T-helper 22 cell (primary cell): ENCODE measurements around the gene HNF1B.
"Not testable (repeated sequence)": the region's sequence is repeated elsewhere in the genome, so short reads cannot be mapped to it uniquely, and the experiment has no call there.

Experiments used
- DNase-seq: peaks from one replicate; pipeline ENCODE4 v3.0.0-alpha.2; 2020; ENCODE audit warnings: low read depth

The HNF1B gene

GRCh38 chr17:37701496-37701898 is 43.4 kb downstream of the HNF1B start:
- DNase-seq: no peak

- no peak for DNase-seq
These were observed 44.0 kb downstream of the HNF1B start for GRCh38 chr17:37700881-37701280.

- DNase-seq: no peak
These were observed 45.4 kb downstream of the HNF1B start for GRCh38 chr17:37699285-37699973.

GRCh38 chr17:37698911-37699255 is 46.0 kb downstream of the HNF1B start:
- no peak for DNase-seq

- no peak for DNase-seq
These were observed 46.5 kb downstream of the HNF1B start for GRCh38 chr17:37698132-37698910.

GRCh38 chr17:37697381-37697780 is 47.5 kb downstream of the HNF1B start:
- DNase-seq: no peak

- no peak for DNase-seq
These were observed 48.5 kb downstream of the HNF1B start for GRCh38 chr17:37696366-37696765.

- DNase-seq: no peak
These were observed 49.1 kb downstream of the HNF1B start for GRCh38 chr17:37695726-37696125.

DNA sequence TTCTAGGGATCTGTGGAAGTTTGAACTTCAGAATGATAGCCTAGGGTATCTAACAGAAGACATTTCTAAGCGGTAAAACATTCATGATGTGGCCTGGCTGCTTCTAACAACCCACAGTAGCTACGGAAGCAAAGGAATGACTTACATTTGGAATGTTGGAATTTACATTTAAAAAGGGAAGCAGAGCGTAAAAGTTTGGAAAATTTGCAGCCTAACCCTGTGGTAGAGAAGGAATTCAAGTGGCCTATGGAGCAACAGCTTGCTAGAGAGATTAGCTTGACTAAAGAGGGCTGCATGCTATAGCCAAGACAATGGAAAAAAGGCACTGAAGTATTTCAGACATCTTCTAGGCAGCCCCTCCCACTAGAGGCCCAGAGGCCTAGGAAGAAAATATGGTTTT is 50.1 kb downstream of the HNF1B start:
- DNase-seq: no peak

GRCh38 chr17:37693328-37693727 is 51.5 kb downstream of the HNF1B start:
- DNase-seq: no peak

DNA sequence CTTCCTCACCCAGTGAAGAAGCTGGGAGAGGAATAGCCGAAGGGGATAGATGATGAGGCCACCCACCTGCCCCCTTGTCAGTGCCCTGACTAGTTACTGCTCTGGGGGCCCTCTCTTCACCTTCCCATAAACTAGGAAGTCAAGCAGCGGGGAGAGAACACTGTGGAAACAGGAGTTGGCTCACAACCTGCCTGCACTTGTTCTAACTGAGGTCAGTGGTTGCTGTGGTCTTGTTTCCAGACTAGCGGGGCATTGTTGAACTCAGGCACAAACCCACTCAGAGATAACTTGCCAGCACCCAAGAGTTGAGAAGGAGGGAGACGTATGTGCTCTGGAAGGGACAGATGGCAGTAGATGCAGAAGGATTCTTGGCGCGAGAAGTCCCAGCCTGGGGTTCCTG is 53.1 kb downstream of the HNF1B start:
- no peak for DNase-seq

- no peak for DNase-seq
These were observed 55.5 kb downstream of the HNF1B start for GRCh38 chr17:37689317-37689716.

DNA sequence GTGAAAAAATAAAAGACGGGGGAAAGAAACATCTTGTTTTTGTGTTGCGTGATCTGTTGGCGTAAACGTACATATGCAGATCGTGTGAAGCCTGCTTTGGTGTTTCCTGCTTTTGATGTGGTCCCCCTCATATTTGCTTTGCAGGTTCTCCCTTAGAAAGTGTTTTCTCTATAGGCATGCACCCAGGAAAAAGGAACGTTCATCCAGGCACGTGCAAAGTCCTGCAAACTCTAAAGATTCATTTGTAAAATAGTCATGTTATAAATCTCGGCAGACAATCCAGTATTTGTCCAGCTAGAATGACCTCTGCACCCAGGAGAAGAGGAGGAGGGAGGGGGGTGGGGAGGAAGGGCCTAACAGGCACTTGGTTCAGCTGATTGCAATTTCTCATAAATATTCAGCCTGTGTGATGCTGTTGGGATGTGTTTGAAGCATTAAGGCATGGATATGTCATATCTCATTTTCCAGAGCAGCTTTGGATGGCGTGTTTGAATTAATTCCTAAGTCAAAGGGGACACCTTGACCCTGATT is 61.3 kb downstream of the HNF1B start:
- no peak for DNase-seq

GRCh38 chr17:37682007-37682406 is 62.9 kb downstream of the HNF1B start:
- DNase-seq: no peak

DNA sequence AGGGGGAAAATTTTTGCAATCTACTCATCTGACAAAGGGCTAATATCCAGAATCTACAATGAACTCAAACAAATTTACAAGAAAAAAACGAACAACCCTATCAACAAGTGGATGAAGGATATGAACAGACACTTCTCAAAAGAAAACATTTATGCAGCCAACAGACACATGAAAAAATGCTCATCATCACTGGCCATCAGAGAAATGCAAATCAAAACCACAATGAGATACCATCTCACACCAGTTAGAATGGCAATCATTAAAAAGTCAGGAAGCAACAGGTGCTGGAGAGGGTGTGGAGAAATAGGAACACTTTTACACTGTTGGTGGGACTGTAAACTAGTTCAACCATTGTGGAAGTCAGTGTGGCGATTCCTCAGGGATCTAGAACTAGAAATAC is 64.9 kb downstream of the HNF1B start:
- not testable (repeated sequence) for DNase-seq

DNA sequence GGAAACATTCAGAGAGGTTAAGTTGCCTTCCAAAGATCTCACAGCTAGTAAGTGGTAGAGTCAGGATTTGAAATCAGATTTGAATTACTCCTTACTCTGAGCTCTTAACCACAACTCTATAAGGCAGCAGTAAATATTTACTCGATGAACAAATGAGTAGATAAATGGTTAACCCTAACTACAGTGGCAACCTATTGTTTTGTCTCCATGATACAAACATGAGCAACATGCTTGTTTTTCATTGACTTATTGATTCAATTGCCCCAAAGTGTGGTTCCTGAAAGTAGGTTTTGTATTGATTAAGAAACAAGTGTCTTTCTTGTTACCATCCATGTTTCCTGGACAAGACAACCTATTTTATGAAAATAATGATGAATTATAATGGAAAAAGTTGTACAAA is 66.8 kb downstream of the HNF1B start:
- DNase-seq: no peak

DNA sequence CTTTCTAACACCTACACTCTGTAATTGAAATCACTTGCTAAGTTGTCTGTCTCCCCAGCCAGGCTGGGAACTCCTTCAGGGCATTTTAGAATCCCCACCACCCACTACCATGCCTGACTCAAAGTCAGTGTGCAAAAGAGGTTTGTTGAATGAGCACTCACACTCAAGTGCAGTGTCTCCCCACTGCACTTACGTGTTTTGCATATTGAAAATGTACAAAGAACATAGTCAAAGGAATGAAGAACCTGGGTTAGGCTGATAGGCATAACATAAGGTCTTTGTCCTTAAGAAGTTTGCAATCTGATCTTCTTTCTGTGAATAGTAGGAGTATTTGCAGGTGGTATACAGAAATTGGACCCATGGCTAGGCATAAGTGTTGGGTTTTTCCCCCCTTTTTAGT is 67.8 kb downstream of the HNF1B start:
- no peak for DNase-seq

GRCh38 chr17:37676115-37676925 is 68.5 kb downstream of the HNF1B start:
- no peak for DNase-seq

DNA sequence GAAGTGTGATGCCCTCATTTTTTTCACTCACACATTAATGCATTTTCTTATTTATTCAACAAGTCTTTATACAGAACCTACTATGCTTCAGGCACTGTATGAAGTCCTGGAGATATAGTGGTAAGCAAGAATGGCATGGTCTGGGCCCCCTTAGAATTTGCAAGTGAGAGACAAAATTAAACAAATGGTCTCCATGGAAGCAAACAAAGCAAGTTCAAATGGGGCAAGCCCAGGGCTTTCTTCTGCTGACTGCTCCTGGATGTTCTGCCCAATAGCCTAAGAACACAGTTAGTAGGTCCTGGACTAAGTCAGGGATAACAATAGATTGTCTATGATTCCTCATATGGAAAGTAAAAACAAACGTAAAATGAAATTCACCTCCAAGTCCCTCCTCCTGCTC is 70.3 kb downstream of the HNF1B start:
- no peak for DNase-seq

DNA sequence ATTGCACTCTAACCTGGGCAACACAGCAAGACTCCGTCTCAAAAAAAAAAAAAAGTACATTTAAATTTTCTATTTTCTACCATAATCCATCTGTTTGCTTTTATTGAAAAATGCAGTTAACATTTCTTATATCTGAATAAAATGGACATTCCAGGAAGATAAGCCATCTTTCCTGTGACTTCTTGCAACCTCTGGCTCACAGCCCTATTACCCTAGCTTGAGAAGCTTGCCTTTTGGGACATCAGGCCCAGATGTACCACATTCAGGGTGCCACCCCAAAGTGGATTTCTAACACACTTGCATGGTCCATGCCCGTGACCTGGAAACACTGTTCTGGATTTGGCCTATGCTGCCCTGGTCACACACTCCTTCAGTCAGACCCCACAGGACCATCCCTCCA is 71.5 kb downstream of the HNF1B start:
- DNase-seq: no peak

DNA sequence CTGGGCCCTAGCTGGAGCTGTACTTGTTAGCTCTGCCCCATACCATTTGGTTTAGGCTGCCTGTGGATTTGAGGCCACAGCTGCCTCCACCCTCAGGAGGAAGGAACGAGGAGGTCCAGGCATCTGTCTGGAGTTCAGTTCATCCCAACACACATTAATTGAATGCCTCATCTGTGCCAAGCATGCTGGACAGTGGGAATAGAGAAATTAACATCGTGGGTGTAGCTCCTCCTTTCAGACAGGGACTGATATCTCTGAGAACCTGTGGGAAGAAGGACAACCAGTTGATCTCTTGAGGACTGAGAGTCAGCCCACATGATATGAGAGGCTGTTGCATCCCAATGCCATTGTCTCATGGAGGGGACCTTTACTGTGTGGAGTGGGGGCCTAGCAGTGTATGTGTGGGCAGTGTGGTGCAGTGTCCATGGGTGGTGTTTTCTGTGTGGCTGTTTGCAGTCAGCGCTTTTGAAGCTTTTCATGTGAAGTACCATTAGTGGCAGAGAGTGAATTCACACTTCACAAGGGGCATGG is 72.2 kb downstream of the HNF1B start:
- DNase-seq: no peak

GRCh38 chr17:37671824-37672547 is 72.9 kb downstream of the HNF1B start:
- DNase-seq: no peak
